ENCODE data around the gene SSH3.

DNA sequence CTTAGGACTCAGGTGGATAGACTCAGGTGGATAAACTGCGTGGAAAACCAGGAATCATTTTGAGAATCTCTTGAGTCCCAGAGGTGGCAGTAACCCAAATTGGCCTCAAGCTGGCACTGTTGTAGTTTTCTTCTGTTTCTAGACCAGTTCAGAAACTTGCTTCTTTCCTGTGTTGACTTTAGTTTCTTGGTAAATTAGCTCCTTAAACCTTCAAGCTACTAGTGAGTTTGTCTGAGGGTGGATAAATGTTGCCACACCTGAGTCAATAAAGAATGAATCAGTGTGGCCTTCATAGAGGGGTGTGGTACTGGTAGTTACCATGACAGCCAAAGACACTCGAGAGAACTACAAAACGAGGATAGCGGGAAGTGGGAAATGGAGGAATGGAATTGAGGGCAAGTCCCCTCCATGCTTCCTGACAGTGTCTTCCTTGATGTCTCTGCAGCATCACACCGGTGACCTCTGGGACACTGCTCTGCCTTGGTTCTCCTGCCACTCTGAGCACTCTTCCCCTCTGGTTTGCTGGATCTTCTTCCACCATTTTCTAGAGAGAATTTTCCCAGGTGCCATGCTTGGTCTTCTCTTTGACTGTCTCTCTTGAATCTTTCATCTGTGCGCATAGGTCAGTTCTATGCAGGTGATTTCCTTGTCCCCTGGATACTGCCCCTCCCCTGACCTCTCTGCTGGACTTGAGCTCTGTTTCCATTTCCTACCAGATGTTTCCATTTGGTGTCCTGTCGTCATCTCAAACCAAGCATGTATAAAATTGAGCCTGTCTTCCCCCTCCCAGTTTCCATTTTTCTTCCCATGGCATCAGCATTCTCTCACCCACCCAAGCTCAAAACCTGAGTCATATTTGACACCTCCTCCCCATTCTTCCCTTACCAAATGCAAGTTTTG is 42.8 kb downstream of the SSH3 start:
- TF ChIP-seq CTCF (IDR thresholded peaks at IDR 0.05; ENCODE audit: poor library complexity, severe bottlenecking) (peak; percentile 50), REST (IDR thresholded peaks at IDR 0.05; ENCODE audit: borderline replicate concordance) (no peak), SMC3 (conservative IDR thresholded peaks at IDR 0.05; ENCODE audit: poor library complexity) (no peak), EP300 (conservative IDR thresholded peaks at IDR 0.05; ENCODE audit: poor library complexity, severe bottlenecking) (no peak), POLR2AphosphoS5 (IDR thresholded peaks at IDR 0.05) (no peak)

Measured in neural cell (in vitro differentiated cells).